Measurements from ENCODE around the gene IL16. TPM values are rescaled to one million over a fixed set of nuclear protein-coding genes. Genes with fewer than 3 reads are reported as not detected.

IL16 gene
- total RNA-seq, 1 donor from 2014 or later = 0.12 TPM

DNA sequence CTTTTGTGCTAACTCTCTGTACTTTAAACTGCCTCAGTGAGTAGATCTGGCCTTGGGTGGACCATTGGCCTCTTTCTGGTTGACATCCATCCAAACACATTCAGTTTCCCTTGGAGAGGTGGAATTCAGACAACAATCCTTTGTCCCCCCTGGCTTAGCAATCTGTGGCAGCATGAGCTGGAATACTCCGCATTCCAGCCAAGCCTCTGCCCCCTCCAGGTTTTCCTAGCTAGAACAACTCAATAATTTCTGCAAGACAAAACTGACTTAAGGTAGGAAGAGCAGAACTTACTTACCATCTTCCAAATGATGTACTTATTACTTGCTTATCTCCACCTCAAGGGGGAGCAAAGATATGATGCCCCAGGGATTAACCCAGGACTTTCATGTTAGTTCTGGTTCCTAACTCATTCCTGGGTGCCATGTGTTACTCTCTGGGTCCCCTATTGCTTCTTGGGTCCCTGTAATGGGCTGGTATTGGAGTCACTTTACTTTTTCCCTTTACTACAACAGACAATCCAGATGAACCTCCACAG, 21.8 kb upstream of the IL16 start:
- no peak for DNase-seq (ENCODE audit: low read depth)
- no peak overlapping the region for H3K4me3 ChIP-seq (ENCODE audit: low read depth, low read length)
- TF ChIP-seq, protein P1, sequence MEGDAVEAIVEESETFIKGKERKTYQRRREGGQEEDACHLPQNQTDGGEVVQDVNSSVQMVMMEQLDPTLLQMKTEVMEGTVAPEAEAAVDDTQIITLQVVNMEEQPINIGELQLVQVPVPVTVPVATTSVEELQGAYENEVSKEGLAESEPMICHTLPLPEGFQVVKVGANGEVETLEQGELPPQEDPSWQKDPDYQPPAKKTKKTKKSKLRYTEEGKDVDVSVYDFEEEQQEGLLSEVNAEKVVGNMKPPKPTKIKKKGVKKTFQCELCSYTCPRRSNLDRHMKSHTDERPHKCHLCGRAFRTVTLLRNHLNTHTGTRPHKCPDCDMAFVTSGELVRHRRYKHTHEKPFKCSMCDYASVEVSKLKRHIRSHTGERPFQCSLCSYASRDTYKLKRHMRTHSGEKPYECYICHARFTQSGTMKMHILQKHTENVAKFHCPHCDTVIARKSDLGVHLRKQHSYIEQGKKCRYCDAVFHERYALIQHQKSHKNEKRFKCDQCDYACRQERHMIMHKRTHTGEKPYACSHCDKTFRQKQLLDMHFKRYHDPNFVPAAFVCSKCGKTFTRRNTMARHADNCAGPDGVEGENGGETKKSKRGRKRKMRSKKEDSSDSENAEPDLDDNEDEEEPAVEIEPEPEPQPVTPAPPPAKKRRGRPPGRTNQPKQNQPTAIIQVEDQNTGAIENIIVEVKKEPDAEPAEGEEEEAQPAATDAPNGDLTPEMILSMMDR (conservative IDR thresholded peaks at IDR 0.05; ENCODE audit: low read depth, low read length) = no peak

GRCh38 chr15:81175496-81175895, 21.2 kb upstream of the IL16 start:
- DNase-seq (ENCODE audit: low read depth) = no peak
- TF ChIP-seq, protein P1 (conservative IDR thresholded peaks at IDR 0.05; ENCODE audit: low read depth, low read length) = no peak

DNA sequence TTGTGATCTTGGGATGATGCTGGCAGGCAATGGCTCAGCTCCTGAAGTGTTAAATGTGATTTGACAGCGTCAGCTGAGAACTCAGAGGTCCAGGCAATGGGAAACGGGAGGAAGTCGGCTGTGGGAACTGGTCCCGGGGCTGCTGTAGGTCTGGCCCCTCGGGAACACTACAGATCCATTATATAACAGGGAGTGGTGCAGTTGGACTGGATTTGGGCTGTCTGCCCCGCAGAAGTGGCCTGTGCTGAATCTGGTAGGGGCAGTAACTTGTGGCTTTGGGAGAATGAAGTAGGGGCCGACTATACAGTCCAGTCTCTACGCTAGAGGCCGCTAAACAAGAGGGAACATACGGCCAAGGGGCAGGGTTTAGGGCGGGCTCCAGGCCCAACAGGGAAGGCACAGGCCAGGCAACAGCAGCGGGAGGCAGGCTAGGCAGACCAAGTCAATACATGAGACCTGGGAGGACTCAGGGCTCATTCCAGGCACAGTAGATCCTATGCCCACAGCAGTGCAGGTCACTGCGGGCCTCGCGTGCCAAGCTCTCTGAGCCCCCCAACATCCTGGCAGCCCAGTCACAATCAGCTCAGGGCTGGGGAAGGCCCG, 20.3 kb upstream of the IL16 start:
- TF ChIP-seq, protein P1 (conservative IDR thresholded peaks at IDR 0.05; ENCODE audit: low read depth, low read length) = no peak
- DNase-seq (ENCODE audit: low read depth) = no peak
- H3K4me3 ChIP-seq (ENCODE audit: low read depth, low read length) = no peak overlapping the region

More at GRCh38 chr15:81175496-81175895, 21.2 kb upstream of the IL16 start:
- no peak overlapping the region for H3K4me3 ChIP-seq (ENCODE audit: low read depth, low read length)

DNA sequence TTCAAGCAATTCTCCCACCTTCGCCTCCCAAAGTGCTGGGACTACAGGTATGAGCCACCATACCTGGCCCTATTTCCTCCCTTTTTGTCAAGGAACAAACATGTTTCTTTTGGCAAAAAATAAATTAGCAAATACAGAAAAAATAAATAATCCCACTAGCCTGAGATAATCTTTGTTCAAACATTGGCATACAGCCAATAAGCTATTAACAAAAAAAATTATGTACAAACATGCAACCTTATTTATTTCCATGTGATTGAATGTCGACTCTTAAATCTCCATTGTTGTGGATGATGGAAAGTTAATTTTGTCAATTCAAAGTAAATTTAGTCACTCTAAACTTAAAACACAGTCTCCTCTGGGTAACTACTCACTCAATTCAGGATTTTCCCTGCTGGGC, 18.3 kb upstream of the IL16 start:
- TF ChIP-seq, protein P1 (conservative IDR thresholded peaks at IDR 0.05; ENCODE audit: low read depth, low read length) = no peak
- DNase-seq (ENCODE audit: low read depth) = no peak
- H3K4me3 ChIP-seq (ENCODE audit: low read depth, low read length) = no peak overlapping the region

DNA sequence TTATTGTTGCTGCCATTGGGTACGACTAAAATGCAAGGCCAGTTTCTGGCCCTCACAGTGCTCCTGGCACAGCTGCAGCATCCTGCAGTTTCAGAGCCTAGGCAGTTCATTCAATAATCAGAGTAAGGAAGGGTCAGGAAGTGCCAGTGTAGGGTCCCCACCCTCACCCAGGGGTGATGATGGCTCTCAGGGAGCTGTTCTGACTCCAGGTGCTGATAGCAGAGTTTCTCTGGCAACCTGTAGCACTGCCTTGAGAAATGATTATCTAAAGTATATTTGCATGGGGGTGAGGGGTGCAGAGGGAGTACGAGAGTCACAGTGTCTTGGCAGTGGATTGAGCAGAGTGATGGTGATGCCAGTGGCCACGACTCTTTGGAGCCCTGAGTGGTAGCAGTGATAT, 15.5 kb upstream of the IL16 start:
- no peak overlapping the region for H3K4me3 ChIP-seq (ENCODE audit: low read depth, low read length)
- TF ChIP-seq, protein P1 (conservative IDR thresholded peaks at IDR 0.05; ENCODE audit: low read depth, low read length) = no peak
- no peak for DNase-seq (ENCODE audit: low read depth)

GRCh38 chr15:81182031-81182755, 14.5 kb upstream of the IL16 start:
- TF ChIP-seq, protein P1 (conservative IDR thresholded peaks at IDR 0.05; ENCODE audit: low read depth, low read length) = no peak
- H3K4me3 ChIP-seq (ENCODE audit: low read depth, low read length) = no peak overlapping the region
- no peak for DNase-seq (ENCODE audit: low read depth)

All from epithelial cell of proximal tubule (primary cell).